Measurements from ENCODE around the gene CACNA1B.

- TF ChIP-seq CHD2 (IDR thresholded peaks at IDR 0.05; ENCODE audit: low read length, partially characterized antibody) (no peak), FOXJ3 (CRISPR knock-in tag; IDR thresholded peaks at IDR 0.05) (no peak), CTCF (IDR thresholded peaks at IDR 0.05) (no peak), SIN3A (IDR thresholded peaks at IDR 0.05; ENCODE audit: borderline replicate concordance, low read depth, low read length) (no peak), NRF1 (IDR thresholded peaks at IDR 0.05; ENCODE audit: low read depth, low read length) (no peak)
Measured at GRCh38 chr9:138020795-138021182, 143.2 kb downstream of the CACNA1B start.

Measured in SK-N-SH (cell line).